Lower lobe of right lung (tissue), 2 donors: ENCODE results near the gene MUC5AC. TPM values are rescaled to one million over a fixed set of nuclear protein-coding genes. Genes with fewer than 3 reads are reported as not detected.
A peak's percentile ranks its signal among the peaks of the same experiment; 100 is the strongest.

Experiments
- ATAC-seq, 2 donors: fragments of 200-7000 bp; cut with Tn5 transposase; one replicate each; pipeline ENCODE4 v1.9.1; 2020 to 2022; ENCODE audit warnings: mild to moderate bottlenecking in 2 of 2, moderate library complexity in 2 of 2
- DNase-seq: peaks from one replicate; pipeline ENCODE4 v3.0.0-alpha.2; 2020
- H3K27ac ChIP-seq: fragments of 200-600 bp; one replicate; pipeline ENCODE4 v1.8.0; 2022
- H3K27me3 ChIP-seq: fragments of 200-600 bp; one replicate; pipeline ENCODE4 v1.8.0; 2022; ENCODE audit warnings: low read depth
- H3K36me3 ChIP-seq: fragments of 200-600 bp; one replicate; pipeline ENCODE4 v1.8.0; 2022; ENCODE audit warnings: mild to moderate bottlenecking
- H3K4me1 ChIP-seq: fragments of 200-600 bp; one replicate; pipeline ENCODE4 v1.8.0; 2022
- H3K4me3 ChIP-seq: fragments of 200-600 bp; one replicate; pipeline ENCODE4 v1.8.0; 2022; ENCODE audit warnings: mild to moderate bottlenecking
- H3K9me3 ChIP-seq: fragments of 200-600 bp; one replicate; pipeline ENCODE4 v1.8.0; 2022
- intact Hi-C: fragments of 100-400 bp; cut with DNase I; formaldehyde crosslinking; loops from one replicate; pipeline ENCODE4 v1.11.0; 2022
- total RNA-seq: library from RNA; stranded (reverse); fragmentation: NEBNext Ultra II Directional; extraction: Animal tissue kit (Norgen Biotek cat#: 25700); gene quantifications from one replicate; pipeline ENCODE4 v1.2.1, GENCODE V29; 2021
- TF ChIP-seq, protein P1 (sequence below): fragments of 200-600 bp; IDR thresholded peaks from one replicate; pipeline ENCODE4 v1.8.0; 2022; ENCODE audit warnings: antibody characterized with exemption, mild to moderate bottlenecking
- donor health status: DM: no; HTN: yes; CAD: no; lungs with severe emphysema.

MUC5AC gene
- total RNA-seq, 1 donor from 2014 or later, result 0.35 TPM

GRCh38 chr11:1223346-1224110, 65.8 kb downstream of the MUC5AC start:
- Histone ChIP-seq H3K36me3 (no peaks in the 10 kb centered on the region), H3K27ac (no peak overlapping the region), H3K4me1 (no peaks in the 10 kb centered on the region), H3K4me3 (no peak overlapping the region), H3K27me3 (peaks cover 70% of the 10 kb centered on the region), H3K9me3 (no peaks in the 10 kb centered on the region)
- TF ChIP-seq, protein P1, sequence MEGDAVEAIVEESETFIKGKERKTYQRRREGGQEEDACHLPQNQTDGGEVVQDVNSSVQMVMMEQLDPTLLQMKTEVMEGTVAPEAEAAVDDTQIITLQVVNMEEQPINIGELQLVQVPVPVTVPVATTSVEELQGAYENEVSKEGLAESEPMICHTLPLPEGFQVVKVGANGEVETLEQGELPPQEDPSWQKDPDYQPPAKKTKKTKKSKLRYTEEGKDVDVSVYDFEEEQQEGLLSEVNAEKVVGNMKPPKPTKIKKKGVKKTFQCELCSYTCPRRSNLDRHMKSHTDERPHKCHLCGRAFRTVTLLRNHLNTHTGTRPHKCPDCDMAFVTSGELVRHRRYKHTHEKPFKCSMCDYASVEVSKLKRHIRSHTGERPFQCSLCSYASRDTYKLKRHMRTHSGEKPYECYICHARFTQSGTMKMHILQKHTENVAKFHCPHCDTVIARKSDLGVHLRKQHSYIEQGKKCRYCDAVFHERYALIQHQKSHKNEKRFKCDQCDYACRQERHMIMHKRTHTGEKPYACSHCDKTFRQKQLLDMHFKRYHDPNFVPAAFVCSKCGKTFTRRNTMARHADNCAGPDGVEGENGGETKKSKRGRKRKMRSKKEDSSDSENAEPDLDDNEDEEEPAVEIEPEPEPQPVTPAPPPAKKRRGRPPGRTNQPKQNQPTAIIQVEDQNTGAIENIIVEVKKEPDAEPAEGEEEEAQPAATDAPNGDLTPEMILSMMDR, result no peak
- DNase-seq, result peak; percentile 39
- intact Hi-C loops, result no loop called here
- ATAC-seq, result no peak

DNA sequence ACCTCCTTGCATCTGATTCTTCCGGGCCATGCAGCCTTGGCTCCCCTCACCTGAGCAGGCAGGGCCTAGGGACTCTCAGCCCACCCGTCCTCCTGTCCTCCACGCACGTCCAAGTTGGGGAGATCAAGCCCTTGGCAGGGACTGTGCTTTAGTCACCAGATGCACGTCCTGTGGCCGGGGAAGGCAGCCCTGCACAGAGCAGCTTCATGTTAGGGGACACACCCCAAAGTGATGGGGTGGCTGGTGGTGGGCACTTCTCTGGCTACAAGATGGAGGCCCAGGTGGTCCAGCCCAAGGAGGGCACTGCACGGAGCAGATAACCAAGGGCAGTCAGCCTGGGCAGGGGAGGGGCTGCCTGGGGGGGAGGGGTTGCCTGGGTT, 66.3 kb downstream of the MUC5AC start:
- Histone ChIP-seq H3K4me3 (no peak overlapping the region), H3K9me3 (no peaks in the 10 kb centered on the region), H3K27ac (no peak overlapping the region), H3K27me3 (peaks cover 72% of the 10 kb centered on the region), H3K4me1 (no peaks in the 10 kb centered on the region), H3K36me3 (no peaks in the 10 kb centered on the region)
- intact Hi-C loops, result no loop called here
- TF ChIP-seq, protein P1, result no peak
- ATAC-seq (no peak), DNase-seq (peak; percentile 37)

GRCh38 chr11:1224491-1225385, 67.0 kb downstream of the MUC5AC start:
- Histone ChIP-seq H3K27ac (no peak overlapping the region), H3K4me1 (no peaks in the 10 kb centered on the region), H3K9me3 (no peaks in the 10 kb centered on the region), H3K27me3 (peaks cover 72% of the 10 kb centered on the region), H3K36me3 (no peaks in the 10 kb centered on the region), H3K4me3 (no peak overlapping the region)
- no peak for ATAC-seq
- intact Hi-C loops, result no loop called here
- peak; percentile 27 for DNase-seq
- TF ChIP-seq, protein P1, result no peak

DNA sequence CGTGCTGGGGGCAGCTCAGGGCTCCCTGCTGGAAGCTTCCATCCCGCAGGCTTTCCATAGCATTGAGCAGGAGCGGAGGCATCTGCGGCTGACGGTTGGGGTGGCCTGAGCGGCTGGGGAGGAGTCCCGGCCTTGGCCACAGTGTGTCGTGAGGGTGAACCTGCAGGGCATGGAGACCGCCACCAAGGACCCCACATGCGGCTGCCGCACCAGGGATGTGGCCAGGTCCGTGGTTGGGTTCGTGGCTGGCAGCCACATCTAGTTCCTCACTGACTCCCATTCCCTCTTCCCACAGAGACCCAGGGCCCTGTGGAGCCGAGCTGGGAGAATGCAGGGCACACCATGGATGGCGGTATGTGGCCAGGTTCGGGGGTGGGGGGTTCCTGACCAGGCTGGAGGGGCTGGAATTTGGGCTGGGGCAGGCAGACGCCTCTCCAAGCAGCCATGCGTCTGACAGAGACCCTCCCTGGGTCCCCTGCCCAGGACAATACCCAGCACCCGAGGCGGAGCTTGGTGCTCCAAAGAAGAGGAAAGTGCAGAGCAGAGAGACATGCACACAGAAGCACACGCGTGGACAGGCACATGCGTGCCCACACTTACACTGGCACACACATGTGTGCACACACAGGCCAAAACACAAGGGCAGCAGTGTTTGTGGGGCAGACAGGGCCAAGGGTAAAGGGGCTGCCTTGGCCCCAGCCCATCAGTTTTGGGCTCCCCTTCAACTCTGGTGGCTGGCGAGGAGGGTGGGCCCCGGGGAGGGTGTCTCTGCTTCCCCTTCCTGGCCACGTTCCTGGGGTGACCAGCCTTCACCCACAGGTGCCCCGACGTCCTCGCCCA, 67.9 kb downstream of the MUC5AC start:
- Histone ChIP-seq H3K27me3 (peaks cover 72% of the 10 kb centered on the region), H3K36me3 (no peaks in the 10 kb centered on the region), H3K27ac (no peak overlapping the region), H3K4me3 (no peak overlapping the region), H3K9me3 (no peaks in the 10 kb centered on the region), H3K4me1 (no peaks in the 10 kb centered on the region)
- intact Hi-C loops, result no loop called here
- TF ChIP-seq, protein P1, result no peak
- DNase-seq (peak; percentile 25), ATAC-seq (no peak)
